Measurements from ENCODE around the gene PPTC7.
A peak's percentile ranks its signal among the peaks of the same experiment; 100 is the strongest.

Gene PPTC7

DNA sequence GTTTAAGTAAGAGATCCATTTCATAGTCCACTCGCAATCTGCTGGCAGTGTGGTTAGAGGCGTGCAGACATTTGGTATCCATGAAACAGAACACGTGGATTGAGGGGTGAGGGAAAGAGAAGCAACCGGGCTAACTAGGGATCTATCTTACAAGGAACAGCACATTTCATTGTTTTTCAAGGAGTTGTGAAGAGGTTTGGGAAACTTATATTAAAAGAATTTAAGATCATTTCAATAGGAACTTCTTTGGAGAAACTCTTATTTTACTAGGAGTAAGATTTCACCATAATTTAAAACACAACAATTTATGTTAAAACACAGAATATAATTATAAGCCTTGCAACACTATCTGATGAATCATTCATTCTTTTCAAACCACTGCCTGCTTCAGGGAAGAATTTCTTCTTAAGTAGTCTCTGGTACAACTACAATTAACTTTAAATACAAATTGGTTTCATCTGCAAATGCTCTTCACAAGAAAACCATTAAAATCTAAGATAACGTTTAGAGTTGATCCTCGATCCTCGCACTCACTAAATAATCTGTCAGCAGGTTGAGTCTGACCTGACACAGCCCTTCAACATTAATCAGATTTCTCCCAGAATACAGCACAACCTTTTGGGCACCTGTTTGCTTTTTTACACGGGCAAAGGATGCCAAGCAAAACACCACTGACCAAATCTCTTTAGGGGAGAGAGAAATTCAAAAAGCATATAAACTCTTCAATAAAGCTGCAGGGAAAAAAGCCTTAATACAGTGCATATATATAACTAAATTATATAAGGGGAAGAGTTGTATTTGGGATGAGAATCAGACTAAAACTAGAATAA, 27.3 kb downstream of the PPTC7 start:
- TF ChIP-seq, protein P1, sequence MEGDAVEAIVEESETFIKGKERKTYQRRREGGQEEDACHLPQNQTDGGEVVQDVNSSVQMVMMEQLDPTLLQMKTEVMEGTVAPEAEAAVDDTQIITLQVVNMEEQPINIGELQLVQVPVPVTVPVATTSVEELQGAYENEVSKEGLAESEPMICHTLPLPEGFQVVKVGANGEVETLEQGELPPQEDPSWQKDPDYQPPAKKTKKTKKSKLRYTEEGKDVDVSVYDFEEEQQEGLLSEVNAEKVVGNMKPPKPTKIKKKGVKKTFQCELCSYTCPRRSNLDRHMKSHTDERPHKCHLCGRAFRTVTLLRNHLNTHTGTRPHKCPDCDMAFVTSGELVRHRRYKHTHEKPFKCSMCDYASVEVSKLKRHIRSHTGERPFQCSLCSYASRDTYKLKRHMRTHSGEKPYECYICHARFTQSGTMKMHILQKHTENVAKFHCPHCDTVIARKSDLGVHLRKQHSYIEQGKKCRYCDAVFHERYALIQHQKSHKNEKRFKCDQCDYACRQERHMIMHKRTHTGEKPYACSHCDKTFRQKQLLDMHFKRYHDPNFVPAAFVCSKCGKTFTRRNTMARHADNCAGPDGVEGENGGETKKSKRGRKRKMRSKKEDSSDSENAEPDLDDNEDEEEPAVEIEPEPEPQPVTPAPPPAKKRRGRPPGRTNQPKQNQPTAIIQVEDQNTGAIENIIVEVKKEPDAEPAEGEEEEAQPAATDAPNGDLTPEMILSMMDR (IDR thresholded peaks at IDR 0.05; ENCODE audit: low read depth, low read length): no peak
- peak; percentile 64 for DNase-seq (ENCODE audit: extremely low read depth, low read depth)

DNA sequence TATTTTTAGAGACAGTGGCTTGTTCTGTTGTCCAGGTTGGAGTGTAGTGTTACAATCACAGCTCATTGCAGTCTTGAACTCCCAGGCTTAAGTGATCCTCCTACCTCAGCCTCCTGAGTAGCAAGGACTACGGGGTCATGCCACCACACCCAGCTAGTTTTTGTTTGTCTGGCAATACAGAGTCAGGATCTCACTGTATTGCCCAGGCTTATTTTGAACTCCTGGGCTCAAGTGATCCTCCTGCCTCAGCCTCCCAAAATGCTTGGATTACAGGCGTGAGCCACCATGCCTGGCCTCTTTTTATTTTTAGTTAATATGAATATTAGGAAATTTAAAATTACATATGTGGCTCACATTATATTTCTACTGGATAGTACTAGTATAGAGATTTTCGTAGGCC, 28.9 kb downstream of the PPTC7 start:
- DNase-seq (ENCODE audit: extremely low read depth, low read depth): no peak
- TF ChIP-seq, protein P1 (IDR thresholded peaks at IDR 0.05; ENCODE audit: low read depth, low read length): no peak

DNA sequence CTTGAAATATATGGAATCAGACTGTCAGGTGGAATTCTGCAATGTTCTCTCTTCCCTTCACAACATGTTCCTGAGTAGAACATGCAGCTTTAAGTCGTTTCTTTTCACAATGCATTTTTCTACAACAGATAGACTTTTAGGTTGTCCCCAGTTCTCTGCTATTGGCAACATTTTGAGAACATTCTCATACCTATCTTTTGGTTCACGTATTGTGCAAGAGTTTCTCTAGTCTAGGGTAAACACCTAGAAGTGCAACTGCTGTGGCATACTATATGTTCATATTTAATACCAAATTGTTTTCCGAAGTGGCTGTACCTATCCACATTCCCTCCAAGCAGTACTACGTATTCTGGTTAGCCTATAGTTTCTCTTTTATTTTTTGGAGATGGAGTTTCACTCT, 32.1 kb downstream of the PPTC7 start:
- no peak for DNase-seq (ENCODE audit: extremely low read depth, low read depth)
- TF ChIP-seq, protein P1 (IDR thresholded peaks at IDR 0.05; ENCODE audit: low read depth, low read length): no peak

DNA sequence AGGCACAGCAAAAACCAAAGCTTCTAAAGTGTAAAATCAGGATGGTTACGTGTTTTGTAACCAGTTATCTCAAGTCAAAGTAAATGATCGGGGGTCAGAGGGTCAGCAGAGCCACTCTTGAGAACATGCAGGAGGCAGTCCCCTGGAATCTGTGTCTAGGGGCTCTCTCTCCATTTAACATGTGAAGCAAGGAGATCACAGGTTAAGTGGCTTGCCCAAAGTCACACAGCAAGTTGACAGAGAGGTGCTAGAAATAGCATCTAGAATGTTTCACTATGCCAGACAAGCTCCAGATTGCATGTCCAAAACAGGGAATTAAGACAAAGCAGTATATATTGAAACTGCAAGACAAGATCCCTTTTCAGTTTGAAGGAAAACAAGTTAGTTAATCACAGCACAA, 33.4 kb downstream of the PPTC7 start:
- no peak for DNase-seq (ENCODE audit: extremely low read depth, low read depth)
- TF ChIP-seq, protein P1 (IDR thresholded peaks at IDR 0.05; ENCODE audit: low read depth, low read length): no peak

DNA sequence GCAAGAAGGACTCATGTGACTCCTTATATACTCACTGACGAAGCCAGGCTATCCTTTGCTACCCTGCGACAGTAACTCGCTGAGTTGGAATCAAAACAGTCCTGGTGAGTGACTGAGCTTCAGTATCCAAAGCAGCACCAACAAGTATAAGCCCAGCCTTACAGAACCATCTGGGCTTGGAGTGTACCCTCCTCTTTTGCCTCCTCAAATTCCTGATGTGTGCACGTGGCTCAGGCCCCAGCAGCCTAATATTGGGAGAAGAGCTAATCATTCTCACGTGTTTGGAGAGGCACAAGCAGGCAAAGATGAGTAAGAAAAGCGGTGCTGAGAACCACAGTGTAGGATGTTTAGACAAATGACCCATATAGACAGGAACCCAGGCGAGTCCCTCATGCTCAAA, 34.4 kb downstream of the PPTC7 start:
- DNase-seq (ENCODE audit: extremely low read depth, low read depth): peak; percentile 55
- TF ChIP-seq, protein P1 (IDR thresholded peaks at IDR 0.05; ENCODE audit: low read depth, low read length): no peak

DNA sequence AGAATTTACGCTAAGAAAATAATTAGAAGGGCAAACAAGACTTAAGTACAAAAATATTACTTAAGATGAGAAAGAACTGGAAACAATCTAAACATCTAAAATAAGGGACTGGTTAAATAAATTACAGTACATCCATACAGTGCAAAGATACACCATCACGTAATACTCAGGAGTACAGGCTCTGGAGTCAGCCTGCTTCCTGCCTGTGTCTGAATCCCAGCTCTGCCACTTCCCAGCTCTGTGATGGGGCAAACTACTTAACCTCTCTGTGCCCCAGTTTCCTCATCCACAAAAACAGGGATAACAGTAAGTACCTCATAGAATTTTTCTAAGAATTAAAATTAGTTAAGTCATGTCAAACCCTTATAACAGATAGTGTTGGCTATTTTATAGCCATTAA, 36.0 kb downstream of the PPTC7 start:
- TF ChIP-seq, protein P1 (IDR thresholded peaks at IDR 0.05; ENCODE audit: low read depth, low read length): no peak
- DNase-seq (ENCODE audit: extremely low read depth, low read depth): no peak

DNA sequence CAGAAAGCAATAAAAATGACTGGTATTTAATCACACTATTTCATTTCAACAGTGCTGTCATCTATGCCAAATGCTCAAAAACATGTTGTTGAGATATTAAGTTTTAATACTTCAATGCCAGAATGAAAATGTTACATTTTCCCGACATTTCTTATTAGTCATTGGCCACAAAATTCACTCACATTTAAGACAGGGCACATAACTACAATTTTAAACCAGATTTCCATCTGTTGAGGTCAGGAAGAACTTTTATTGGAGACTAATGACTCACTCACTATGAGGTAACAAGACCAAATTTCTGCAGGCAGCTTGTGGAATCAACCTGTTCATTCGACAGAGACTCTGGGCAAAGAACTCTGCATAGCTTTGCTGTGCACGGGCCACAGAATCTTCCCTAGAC, 36.8 kb downstream of the PPTC7 start:
- peak; percentile 54 for DNase-seq (ENCODE audit: extremely low read depth, low read depth)
- TF ChIP-seq, protein P1 (IDR thresholded peaks at IDR 0.05; ENCODE audit: low read depth, low read length): no peak
